CD8-positive, alpha-beta memory T cell (primary cell): ENCODE results near the gene OR7C2. TPM values are rescaled to one million over a fixed set of nuclear protein-coding genes. Genes with fewer than 3 reads are reported as not detected.

Experiments used
- CTCF ChIA-PET: fragments of 350-600 bp; sonication (Branson Sonifier 250); formaldehyde crosslinking; loops from one replicate; lab custom pipeline; 2021; ENCODE audit warnings: antibody characterized with exemption; lab: Charles Lee
- POLR2A ChIA-PET: fragments of 350-600 bp; sonication (Branson Sonifier 250); formaldehyde crosslinking; loops from one replicate; lab custom pipeline; 2021; ENCODE audit warnings: antibody characterized with exemption; lab: Charles Lee
- DNase-seq, 5 donors: peaks; one replicate each; pipeline versions ENCODE4 v3.0.0 to v3.0.0-alpha.2; 2020 to 2022; ENCODE audit warnings: mixed read lengths in 1 of 5
- H3K27ac ChIP-seq: one replicate; pipeline ENCODE4 v1.7.0; 2013; ENCODE audit warnings: low read depth, mild to moderate bottlenecking, low read length, moderate library complexity
- H3K27me3 ChIP-seq: 2 replicates; pipeline ENCODE4 v1.7.0; 2013; ENCODE audit warnings: low read length, mild to moderate bottlenecking; ENCODE audit not compliant: insufficient read depth, poor library complexity, severe bottlenecking
- H3K36me3 ChIP-seq: 2 replicates; pipeline ENCODE4 v1.7.0; 2013; ENCODE audit warnings: mild to moderate bottlenecking, low read length, moderate library complexity; ENCODE audit not compliant: insufficient read depth
- H3K4me1 ChIP-seq: 2 replicates; pipeline ENCODE4 v1.7.0; 2013; ENCODE audit warnings: mild to moderate bottlenecking, low read length, moderate library complexity; ENCODE audit not compliant: insufficient read depth
- H3K4me3 ChIP-seq: 2 replicates; pipeline ENCODE4 v1.7.0; 2013; ENCODE audit warnings: mild to moderate bottlenecking, low read length
- H3K9me3 ChIP-seq: 2 replicates; pipeline ENCODE4 v1.7.0; 2013; ENCODE audit warnings: mild to moderate bottlenecking, low read length
- H3K27ac Mint-ChIP-seq, 8 donors: one replicate each; pipeline ENCODE4 v1.8.0; 2020 to 2021; ENCODE audit warnings: mixed read lengths in 8 of 8, mild to moderate bottlenecking in 6 of 8, inconsistent platforms in 3 of 8, moderate library complexity in 3 of 8
- H3K27me3 Mint-ChIP-seq, 2 donors: one replicate each; pipeline ENCODE4 v1.8.0; 2020 to 2021; ENCODE audit warnings: mixed read lengths in 2 of 2, mild to moderate bottlenecking in 1 of 2, moderate library complexity in 1 of 2
- H3K36me3 Mint-ChIP-seq, 3 donors: one replicate each; pipeline ENCODE4 v1.8.0; 2020 to 2021; ENCODE audit warnings: mixed read lengths in 3 of 3, inconsistent platforms in 1 of 3, mild to moderate bottlenecking in 1 of 3
- H3K4me1 Mint-ChIP-seq, 3 donors: one replicate each; pipeline ENCODE4 v1.8.0; 2020 to 2021; ENCODE audit warnings: mixed read lengths in 3 of 3, inconsistent platforms in 1 of 3, mild to moderate bottlenecking in 1 of 3
- H3K4me3 Mint-ChIP-seq, 7 donors: one replicate each; pipeline ENCODE4 v1.8.0; 2020 to 2021; ENCODE audit warnings: mixed read lengths in 7 of 7, mild to moderate bottlenecking in 6 of 7, moderate library complexity in 4 of 7, inconsistent platforms in 2 of 7
- H3K9me3 Mint-ChIP-seq, 5 donors: one replicate each; pipeline ENCODE4 v1.8.0; 2020 to 2022; ENCODE audit warnings: mixed read lengths in 5 of 5, mild to moderate bottlenecking in 3 of 5, moderate library complexity in 2 of 5, inconsistent platforms in 1 of 5
- polyA plus RNA-seq: library from polyadenylated mRNA; unstranded; fragments of 300-500 nt; fragmentation: Illumina TruSeq; gene quantifications from one replicate; pipeline ENCODE4 v1.2.3, GENCODE V29; 2021
- total RNA-seq, 2 experiments: library from RNA; stranded (reverse); gene quantifications; one replicate each; pipeline ENCODE4 v1.2.3, GENCODE V29; 2021

Gene OR7C2
- total and polyA plus RNA-seq, 3 experiments from 2014 or later: not detected

DNA sequence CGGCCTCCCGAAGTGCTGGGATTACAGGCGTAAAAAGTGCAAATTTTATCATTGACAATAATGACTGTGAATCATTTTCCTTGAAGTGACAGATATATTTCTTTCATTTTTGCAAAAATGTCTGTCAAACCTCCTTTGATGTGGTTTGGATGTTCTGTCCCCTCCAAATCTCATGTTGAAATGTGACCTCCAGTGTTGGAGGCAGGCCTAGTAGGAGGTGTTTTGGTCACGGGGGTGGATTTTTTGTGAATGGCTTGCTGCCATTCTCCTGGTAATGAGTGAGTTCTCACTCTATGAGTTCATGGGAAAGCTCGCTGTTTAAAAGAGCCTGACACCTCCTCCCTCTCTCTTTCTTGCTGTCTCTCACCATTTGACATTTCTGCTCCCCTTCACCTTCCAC, 43.8 kb downstream of the OR7C2 start:
- Mint-ChIP-seq H3K36me3 (no peaks in the 10 kb centered on the region), H3K9me3 (peaks cover 0 to 3% (median 0%) of the 10 kb centered on the region in 5 donors), H3K27ac (no peak overlapping the region), H3K4me1 (no peaks in the 10 kb centered on the region), H3K4me3 (no peak overlapping the region), H3K27me3 (peaks cover 20 to 47% of the 10 kb centered on the region in 2 donors)
- Histone ChIP-seq H3K4me1 (no peaks in the 10 kb centered on the region), H3K4me3 (no peak overlapping the region), H3K9me3 (no peaks in the 10 kb centered on the region), H3K27me3 (peaks cover 15% of the 10 kb centered on the region), H3K27ac (no peak overlapping the region), H3K36me3 (no peaks in the 10 kb centered on the region)
- POLR2A ChIA-PET: no interaction called here
- CTCF ChIA-PET: no interaction called here
- DNase-seq: no peak

Other genes starting within 250 kb of the OR7C2 start
- gene ADGRE2, start 162.9 kb upstream of the OR7C2 start, total RNA-seq: under 1 TPM; 0.44 to 0.55 TPM
- 0.09 TPM for gene ADGRE2, start 162.9 kb upstream of the OR7C2 start, polyA plus RNA-seq
- not detected for gene OR7A5, start 106.3 kb upstream of the OR7C2 start, total RNA-seq
- not detected for gene OR7A5, start 106.3 kb upstream of the OR7C2 start, polyA plus RNA-seq
- gene OR7C1, start 106.3 kb upstream of the OR7C2 start, total RNA-seq: not detected
- not detected for gene OR7C1, start 106.3 kb upstream of the OR7C2 start, polyA plus RNA-seq
- not detected for gene OR7A10, start 92.6 kb upstream of the OR7C2 start, total RNA-seq
- gene OR7A10, start 92.6 kb upstream of the OR7C2 start, polyA plus RNA-seq: not detected
- not detected for gene OR7A17, start 55.4 kb upstream of the OR7C2 start, total RNA-seq
- gene OR7A17, start 55.4 kb upstream of the OR7C2 start, polyA plus RNA-seq: not detected
- not detected for gene SLC1A6, start 38.4 kb downstream of the OR7C2 start, total RNA-seq
- gene SLC1A6, start 38.4 kb downstream of the OR7C2 start, polyA plus RNA-seq: not detected
- gene CASP14, start 108.0 kb downstream of the OR7C2 start, total RNA-seq: not detected
- gene CASP14, start 108.0 kb downstream of the OR7C2 start, polyA plus RNA-seq: not detected
- gene OR1I1, start 140.7 kb downstream of the OR7C2 start, total RNA-seq: not detected
- not detected for gene OR1I1, start 140.7 kb downstream of the OR7C2 start, polyA plus RNA-seq
- under 1 TPM; 0.22 to 0.44 TPM for gene SYDE1, start 165.9 kb downstream of the OR7C2 start, total RNA-seq
- gene SYDE1, start 165.9 kb downstream of the OR7C2 start, polyA plus RNA-seq: 0.06 TPM